ENCODE results near the gene SIL1.

DNA sequence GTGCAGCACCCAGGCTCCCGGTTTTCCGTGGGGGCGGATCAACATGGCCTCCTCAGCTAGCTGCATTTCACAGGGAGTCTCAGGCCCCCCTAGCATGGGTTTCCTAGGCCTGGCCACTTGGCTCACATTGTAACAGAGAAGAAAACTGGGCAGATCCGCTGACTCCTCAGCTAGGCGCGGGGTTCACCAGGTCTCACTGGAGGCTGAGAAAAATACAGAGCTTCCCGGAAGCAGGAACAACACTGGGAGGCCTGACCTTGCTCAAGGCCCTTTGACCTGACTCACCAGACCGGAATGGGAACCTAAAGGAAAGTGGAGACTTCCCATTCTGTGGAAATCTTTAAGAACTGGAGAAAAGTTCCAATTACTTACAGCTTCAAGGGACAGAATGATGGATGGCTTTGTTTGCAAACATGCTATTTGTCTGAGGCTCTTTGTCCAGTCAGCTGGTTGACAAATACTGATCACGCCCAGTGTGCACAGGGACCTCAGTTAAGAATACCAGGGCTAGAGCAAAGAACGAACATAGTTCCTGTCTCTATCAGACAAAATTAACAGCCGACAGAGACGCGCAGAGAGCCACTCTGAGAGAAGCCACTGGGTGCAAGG is 234.3 kb downstream of the SIL1 start:
- TF ChIP-seq, protein P1, sequence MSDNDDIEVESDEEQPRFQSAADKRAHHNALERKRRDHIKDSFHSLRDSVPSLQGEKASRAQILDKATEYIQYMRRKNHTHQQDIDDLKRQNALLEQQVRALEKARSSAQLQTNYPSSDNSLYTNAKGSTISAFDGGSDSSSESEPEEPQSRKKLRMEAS (IDR thresholded peaks at IDR 0.05) = no peak
- TF ChIP-seq ZBTB7A (IDR thresholded peaks at IDR 0.05; ENCODE audit: low read depth) (no peak), YY1 (IDR thresholded peaks at IDR 0.05; ENCODE audit: low read depth) (no peak), NFIC (IDR thresholded peaks at IDR 0.05) (no peak), CREB1 (IDR thresholded peaks at IDR 0.05; ENCODE audit: low read depth) (no peak), FOXM1 (IDR thresholded peaks at IDR 0.05; ENCODE audit: borderline replicate concordance, low read depth) (no peak), TAF1 (IDR thresholded peaks at IDR 0.05; ENCODE audit: low read depth) (no peak), CEBPB (IDR thresholded peaks at IDR 0.05) (no peak)
- TF ChIP-seq, protein P2, sequence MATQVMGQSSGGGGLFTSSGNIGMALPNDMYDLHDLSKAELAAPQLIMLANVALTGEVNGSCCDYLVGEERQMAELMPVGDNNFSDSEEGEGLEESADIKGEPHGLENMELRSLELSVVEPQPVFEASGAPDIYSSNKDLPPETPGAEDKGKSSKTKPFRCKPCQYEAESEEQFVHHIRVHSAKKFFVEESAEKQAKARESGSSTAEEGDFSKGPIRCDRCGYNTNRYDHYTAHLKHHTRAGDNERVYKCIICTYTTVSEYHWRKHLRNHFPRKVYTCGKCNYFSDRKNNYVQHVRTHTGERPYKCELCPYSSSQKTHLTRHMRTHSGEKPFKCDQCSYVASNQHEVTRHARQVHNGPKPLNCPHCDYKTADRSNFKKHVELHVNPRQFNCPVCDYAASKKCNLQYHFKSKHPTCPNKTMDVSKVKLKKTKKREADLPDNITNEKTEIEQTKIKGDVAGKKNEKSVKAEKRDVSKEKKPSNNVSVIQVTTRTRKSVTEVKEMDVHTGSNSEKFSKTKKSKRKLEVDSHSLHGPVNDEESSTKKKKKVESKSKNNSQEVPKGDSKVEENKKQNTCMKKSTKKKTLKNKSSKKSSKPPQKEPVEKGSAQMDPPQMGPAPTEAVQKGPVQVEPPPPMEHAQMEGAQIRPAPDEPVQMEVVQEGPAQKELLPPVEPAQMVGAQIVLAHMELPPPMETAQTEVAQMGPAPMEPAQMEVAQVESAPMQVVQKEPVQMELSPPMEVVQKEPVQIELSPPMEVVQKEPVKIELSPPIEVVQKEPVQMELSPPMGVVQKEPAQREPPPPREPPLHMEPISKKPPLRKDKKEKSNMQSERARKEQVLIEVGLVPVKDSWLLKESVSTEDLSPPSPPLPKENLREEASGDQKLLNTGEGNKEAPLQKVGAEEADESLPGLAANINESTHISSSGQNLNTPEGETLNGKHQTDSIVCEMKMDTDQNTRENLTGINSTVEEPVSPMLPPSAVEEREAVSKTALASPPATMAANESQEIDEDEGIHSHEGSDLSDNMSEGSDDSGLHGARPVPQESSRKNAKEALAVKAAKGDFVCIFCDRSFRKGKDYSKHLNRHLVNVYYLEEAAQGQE (IDR thresholded peaks at IDR 0.05; ENCODE audit: low read depth) = no peak
- TF ChIP-seq, protein P3, sequence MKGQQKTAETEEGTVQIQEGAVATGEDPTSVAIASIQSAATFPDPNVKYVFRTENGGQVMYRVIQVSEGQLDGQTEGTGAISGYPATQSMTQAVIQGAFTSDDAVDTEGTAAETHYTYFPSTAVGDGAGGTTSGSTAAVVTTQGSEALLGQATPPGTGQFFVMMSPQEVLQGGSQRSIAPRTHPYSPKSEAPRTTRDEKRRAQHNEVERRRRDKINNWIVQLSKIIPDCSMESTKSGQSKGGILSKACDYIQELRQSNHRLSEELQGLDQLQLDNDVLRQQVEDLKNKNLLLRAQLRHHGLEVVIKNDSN (IDR thresholded peaks at IDR 0.05) = no peak
